ENCODE results near the gene UBE2QL1.

UBE2QL1 gene, protein sequence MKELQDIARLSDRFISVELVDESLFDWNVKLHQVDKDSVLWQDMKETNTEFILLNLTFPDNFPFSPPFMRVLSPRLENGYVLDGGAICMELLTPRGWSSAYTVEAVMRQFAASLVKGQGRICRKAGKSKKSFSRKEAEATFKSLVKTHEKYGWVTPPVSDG

DNA sequence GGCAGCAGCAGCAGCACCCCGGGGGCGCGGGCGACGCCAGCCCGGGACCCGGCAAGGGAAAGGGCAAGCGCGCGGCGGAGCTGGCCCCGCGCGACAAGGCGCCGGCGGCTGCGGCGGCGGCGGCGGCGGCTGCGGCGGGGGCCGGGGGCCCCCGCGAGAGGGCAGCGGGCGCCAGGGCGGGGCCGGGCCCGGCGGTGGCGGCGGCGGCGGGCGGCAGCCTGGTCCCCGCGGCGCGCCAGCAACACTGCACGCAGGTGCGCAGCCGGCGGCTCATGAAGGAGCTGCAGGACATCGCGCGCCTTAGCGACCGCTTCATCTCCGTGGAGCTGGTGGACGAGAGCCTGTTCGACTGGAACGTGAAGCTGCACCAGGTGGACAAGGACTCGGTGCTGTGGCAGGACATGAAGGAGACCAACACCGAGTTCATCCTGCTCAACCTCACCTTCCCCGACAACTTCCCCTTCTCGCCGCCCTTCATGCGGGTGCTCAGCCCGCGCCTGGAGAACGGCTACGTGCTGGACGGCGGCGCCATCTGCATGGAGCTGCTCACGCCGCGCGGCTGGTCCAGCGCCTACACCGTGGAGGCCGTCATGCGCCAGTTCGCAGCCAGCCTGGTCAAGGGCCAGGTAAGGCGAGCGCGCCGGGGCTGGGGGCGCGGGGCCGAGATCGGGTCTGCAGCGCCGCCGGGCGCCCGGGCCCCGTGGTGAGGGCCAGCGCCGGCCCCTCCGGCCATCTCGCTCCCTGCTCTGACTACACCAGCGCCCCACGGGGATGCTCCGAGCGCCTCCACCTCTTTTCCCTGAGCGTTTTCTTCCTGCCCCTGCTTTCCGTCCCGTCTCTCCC, at the start of gene UBE2QL1:
TSS of gene UBE2QL1 (plus strand) at position 238 of the 843 bp plus-strand sequence. CDS start at position 273, 35 bp downstream.
- DNase-seq, result no peak

DNA sequence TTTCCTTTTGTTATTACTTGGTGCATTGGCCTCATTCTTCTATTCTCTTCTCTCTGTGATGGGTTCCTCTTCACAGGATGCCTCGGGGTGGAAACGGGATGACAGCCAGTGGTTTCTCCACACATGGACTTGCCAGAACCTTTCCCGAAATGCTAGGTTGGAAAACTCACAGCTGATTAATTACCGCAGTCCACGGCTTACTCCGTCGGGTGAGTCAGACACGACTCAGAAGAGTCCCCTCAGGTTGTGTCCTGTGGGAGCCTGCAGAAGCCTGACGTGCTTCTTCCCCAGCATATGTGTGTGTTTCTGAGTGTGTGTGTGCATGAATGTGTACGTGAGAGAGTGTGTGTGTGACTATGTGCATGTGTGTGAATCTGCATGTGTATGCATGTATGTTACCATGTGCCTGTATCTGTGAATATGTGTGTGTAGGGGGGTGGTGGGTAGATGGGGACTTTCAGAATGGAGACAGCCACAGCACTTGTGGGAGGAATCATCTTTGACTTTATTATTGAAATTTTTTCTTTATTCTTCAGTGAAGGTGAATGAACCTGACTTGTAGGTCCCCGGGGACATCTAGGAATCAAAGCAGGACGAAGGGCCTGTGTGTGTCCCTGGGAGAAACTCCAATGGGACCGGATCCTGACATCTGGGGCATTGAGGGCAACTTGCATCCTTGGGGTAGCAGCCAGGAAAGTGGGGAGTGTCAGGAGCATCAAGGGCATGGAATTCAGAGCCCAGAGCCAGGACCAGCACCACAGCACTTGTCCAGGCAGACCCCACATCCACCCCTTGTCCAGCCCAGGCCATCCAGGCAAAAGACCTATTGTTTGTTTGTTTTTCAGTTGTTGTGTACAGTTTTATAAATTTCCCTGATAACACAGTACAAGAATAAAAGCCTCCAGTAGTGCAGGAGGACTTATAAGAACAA, 48.4 kb upstream of the UBE2QL1 start:
- DNase-seq, result no peak

DNA sequence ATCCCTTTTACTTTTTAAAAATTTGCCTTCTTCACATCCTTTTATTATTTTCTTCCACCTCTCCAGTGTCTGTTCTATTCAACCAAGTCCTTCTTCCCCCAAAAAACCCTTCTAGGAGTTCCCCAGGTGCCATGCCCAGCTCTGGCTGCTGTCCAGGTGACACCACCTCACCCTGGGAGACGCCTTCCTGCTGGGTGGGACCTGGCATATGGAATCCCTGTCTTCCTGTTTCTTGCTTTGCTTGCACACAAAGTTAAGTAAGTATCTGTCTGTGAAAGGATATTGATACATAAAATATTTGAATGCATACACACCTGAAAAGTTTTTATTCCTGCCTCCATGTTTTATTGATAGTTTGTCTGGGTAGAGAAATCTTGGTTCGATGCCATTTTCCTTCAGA, 47.2 kb upstream of the UBE2QL1 start:
- no peak for DNase-seq

DNA sequence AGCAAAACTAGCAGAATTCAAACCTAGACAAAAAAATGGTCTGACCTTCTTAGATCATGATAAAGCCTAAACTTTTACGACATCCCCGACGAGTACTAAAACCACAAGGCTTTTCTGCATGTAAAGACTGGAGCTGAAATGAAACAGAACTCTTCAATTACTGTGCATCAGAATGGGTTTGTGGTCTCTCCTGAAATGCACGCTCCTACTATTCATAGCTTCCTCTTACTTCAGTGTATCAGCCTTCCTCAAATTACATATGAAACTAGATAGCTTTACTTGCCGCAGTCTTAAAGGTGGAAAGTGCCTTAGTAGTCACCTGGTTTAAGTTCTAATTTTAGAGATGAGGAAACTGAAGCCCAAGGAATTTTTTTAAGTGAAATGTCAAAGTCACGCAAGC, 45.7 kb upstream of the UBE2QL1 start:
- DNase-seq, result no peak

DNA sequence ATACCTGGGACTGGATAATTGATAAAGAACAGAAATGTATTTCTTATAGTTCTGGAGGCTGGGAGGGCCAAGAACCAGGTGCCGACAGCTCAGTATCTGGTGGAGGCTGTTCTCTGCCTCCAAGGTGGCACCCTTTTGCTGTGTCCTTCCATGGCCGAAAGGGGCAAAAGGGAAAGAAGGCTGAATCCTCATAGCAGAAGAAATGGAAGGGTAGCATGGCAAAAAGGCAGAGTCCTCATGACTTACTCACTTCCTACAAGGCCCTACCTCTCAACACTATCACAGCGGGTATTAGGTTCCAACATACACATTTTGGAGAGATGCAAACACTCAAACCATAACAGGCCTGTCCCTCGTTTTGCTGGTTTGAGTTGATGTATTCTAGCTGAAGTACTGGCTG, 45.2 kb upstream of the UBE2QL1 start:
- DNase-seq, result no peak

DNA sequence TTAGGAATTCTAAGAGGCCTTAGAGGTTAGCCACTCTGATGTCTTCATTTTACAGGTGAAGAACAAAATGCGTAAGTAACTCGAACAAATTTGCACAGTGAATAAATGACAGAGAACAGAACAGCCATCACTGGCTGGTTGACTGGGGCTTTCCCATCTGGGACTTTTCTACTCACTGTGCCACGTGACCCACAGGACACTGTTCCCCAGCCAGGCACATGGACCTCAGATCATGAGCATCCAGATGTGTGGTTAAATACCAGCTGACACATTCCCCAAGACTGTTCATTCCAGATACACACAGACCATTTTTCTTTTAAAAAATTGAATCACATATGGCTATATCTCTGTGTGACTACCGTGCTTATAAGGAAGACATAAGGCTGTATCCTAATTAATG, 44.5 kb upstream of the UBE2QL1 start:
- DNase-seq, result no peak

DNA sequence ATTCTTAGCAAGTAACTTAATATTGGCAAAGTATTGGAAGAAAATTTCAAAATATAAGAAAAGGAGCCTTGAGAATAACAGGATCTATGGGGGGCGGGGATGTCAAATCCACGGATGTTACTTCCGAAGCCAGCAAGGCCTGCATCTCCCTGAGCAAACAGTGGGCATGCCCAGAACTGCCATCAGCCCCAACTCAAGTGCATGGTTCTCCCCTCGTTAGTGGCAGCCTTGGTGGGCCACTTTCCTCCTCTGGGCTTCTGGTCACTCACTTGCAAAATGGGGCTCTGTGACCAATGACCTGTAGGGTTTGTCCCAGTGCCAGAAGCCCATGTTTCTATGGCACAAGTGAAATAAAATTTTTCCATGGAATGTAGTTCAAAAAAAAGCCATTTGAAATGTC, 43.1 kb upstream of the UBE2QL1 start:
- no peak for DNase-seq

DNA sequence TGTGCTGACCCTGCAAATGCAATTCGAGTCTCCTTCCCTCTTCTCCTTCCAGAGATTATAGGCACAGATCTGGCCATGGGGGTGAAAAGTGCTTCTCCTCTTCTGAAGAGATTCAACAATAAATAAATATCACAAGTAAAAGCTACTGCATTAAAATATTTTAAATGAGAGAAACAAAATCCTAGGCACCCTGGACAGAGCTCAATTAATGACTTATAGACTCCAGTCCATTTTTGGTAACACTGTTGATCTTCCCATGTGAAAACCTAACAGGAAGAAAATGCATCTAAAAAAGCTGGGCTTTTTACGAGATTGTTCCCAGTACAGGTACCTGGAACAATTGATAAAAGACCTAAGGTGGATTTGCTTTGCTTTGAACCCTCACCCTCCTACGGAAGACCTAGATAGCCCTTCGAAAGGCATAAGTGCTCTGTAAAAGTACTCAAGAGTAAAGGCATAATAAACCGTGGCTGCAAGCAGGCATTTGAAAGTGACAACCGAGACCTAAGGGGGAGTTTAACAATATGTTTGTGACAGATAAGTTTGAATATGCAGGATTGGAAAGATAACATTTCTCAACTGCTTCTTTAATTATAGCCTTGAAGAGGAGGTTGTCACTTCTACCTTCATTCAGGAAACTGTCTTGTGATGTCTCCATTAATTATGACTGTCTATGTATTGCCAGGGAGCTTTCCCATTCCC, 41.0 kb upstream of the UBE2QL1 start:
- DNase-seq, result no peak

DNA sequence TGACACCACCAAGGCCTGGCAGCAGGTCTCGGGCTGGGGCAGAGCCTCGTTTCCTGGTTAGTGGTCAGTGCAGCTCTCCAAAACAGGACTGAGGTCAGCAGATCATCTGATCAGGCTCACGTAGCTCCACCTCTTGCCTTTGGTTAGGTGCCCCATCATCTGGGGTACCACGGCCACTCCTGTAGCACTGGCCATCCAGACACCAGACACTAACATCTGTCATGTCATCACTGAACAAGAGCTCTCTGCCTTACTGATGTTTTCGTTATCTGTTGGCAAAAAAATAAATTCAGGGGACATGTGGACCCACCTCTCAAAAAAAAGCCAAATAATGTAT, 40.4 kb upstream of the UBE2QL1 start:
- no peak for DNase-seq

DNA sequence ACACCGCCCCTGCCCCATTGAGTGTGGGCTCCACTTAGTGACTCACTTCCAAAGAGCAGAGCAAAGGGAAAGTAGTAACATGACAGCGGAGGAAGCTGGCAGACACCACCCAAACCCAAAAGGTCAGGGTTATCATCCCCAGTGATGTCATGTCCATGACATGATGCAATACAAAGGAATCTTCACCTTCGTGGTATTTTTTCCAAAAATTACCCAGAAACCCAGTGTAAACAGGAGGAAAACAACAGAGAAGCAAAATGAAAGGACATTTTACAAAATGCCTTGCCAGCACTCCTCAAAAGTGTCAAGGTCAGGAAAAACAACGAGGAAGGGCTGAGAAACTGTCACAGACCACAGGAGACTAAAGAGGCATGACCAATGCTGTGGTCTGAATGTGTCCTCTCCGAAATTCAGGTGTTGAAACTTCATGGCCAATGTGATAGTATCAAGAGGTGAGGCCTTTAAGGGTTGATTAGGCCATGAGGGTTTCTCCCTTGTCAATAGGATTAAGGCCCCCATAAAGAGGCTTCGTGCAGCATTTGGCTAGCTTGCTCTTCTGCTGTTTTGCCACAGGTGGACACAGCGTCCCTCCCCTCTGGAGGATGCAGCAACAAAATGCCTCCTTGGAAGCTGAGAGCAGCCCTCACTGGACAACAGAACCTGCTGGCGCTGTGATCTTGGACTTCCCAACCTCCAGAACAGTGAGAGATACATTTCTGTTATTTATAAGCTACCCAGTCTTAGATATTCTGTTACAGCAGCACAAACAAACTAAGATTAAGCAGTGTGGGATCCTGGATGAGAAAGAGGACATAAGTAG, 39.8 kb upstream of the UBE2QL1 start:
- no peak for DNase-seq

DNA sequence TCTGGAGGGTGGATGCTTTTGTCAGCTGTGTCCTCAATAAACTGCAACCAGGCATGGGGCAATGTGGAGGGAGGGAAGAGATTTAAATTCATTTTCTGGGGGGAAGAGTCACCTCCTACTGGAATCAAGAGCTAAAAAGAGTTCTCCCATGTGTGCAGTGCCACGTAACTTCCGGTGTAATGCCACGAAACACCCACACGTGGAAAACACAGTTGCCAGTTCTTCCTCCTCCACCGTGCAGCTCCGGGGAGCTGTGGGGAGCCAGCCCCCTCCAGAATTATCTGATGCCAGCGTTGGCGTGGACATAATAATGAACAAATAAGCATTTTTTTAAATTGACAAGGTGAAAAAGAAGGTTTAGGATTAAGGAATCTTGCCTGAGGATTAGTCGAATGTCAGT, 38.2 kb upstream of the UBE2QL1 start:
- DNase-seq, result no peak

DNA sequence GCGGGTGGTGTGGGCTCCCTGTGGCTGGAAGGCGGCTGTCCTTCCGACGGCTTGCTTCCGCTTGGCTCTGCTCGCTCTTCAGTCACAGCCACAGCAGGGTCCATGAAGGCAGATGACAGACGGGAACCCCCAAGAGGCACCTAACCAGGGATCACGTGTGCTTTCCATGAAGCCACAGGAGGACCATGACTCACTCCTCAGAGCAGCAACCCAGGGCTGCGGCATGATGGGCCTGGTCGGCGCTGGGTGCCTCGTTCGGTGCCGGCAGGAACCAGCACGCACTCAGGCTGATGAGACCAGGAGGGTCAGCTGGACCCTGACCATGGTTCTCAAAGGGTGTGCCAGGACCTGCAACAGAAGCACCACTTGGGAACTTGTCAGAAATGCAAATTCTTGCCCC, 37.5 kb upstream of the UBE2QL1 start:
- DNase-seq, result no peak

DNA sequence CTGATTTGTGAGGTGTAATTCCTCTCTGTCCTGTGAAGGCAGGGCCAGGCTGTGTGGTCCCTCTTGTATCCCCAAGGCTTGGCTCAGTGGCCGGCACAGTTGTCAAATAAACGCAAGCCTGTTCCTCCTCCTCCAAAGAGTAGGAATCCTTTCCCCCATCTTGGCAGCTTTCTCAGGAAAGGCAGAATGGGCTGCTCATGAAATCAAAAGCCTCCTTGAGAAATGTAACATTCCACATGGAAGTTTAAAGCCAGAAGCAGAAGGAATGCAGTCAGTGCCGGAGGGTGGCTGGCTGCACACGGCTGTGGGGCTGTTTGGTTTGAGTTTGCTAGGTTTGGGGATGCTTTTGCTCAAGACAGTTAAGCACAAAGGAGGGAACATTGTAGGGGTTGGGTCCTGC, 35.8 kb upstream of the UBE2QL1 start:
- no peak for DNase-seq

DNA sequence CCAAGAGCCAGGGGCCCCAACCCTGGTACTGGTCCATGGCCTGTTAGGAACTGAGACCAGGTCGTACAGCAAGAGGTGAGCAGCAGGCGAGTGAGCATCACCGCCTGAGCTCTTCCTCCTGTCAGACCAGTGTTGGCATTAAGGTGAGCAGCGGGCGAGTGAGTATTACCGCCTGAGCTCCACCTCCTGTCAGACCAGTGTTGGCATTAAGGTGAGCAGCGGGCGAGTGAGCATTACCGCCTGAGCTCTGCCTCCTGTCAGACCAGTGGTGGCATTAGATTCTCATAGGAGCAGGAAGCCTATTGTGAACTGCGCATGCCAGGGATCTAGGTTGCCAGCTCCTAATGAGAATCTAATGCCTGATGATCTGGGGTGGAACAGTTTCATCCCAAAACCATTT, 31.0 kb upstream of the UBE2QL1 start:
- DNase-seq, result no peak

DNA sequence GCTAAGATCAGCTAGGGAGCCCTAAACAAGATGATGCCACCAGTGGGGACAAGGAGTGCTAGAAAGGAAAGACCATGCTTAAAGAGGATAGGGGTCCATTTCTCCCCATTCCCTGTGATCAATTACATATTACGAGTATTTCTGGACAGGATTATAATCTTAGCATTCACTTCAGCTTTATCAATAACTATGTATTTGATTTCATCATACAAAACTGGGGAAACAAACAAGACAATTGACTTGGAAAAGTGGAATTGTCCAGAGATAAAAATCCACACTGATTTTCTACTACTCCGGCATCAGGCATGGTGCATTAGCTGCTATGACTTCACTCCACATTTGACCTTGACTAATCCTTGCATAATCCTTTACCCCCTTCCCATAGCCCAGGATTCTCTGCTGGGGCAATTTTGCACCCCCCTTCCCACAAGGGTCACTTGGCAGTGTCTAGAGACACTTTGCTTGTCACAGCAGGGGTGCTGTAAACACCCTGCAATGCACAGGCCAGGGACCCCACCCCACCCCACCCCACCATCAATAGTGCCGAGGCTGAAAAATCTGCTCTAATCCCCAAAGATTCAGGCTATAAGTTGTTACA, 29.9 kb upstream of the UBE2QL1 start:
- DNase-seq, result no peak

DNA sequence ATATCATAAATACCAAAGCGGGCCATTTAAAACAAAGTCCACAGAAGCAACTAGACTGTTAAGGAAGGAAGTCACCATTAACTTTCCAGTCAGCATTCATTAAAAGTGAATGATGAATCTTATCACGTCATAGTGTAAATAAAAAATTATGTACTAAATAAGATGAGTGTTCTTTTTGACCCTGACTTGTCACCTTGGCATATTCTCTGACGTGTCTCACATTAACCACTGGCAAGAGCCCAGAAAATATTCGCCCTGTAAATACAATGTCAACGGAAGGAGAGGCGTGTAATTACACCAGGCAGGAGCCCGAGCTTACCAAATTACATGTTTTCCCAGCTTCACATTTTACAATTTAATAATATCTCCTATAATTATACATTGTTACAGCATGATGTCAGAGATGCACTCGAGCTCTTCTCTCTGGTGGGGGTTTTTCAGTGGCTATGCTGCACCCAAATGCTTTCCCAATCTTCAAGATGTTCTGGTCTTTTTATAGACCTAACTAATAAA, 29.3 kb upstream of the UBE2QL1 start:
- DNase-seq, result no peak

DNA sequence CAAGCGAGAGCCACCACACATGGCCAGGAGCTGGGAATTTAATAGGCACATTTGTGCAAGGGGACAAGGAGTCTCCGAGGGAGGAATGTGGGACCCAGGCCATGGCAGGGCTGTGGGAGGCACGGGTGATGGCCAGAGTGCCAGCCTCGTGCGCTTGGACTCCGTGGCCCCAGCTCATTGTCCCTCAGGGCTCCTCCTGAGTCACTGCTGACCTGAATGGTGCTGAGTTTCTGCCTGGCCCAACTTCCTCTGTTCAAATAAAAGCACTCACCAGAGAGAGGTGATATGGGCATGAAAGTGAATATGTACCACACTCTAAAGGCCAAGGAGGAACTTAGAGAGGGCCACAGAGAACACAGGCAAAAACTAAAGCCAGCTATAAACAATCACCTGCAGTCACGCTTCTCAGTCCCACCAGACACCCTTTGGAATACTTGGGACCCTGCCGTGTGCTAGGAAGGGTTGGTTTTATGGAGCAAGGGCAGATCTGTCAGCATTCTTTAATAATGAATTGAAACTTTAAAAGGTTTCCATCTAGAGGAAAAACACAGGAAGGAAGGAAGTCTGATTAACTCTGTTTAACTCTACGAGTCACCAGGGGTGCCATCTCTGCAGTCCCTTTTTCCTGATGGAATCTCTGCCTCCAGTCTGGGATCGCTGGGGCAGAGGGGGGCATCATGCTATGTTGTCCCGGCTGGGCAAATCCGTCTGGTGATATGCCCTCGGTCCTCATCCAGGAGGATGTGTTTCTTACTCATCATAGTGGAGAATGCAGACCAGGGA, 25.1 kb upstream of the UBE2QL1 start:
- DNase-seq, result no peak

DNA sequence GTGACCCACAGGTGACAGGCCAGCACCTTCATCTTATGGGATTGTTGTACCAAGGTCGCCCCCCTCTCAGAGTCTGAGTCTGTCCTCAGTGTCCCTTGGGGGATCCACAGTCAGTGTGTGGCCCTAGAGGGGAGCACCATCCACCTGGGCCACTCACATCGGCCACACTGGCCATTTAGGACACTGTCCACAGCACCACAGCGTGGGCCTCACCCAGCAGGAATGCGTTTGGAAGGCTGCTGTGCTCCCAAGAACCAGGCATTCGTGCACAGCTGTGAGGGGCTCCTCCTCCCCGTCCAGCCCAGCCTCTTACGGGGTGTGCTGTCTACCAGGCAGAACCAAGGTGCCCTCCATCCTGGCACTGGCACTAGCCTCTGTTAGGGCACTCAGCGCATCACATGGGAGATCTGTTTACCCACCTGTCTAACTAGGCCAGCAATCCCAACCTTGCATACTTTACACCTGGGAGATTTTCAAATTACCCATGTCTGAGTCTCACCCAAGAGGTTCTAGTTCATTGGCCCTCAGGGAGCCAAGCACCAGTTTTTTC, 24.5 kb upstream of the UBE2QL1 start:
- no peak for DNase-seq

DNA sequence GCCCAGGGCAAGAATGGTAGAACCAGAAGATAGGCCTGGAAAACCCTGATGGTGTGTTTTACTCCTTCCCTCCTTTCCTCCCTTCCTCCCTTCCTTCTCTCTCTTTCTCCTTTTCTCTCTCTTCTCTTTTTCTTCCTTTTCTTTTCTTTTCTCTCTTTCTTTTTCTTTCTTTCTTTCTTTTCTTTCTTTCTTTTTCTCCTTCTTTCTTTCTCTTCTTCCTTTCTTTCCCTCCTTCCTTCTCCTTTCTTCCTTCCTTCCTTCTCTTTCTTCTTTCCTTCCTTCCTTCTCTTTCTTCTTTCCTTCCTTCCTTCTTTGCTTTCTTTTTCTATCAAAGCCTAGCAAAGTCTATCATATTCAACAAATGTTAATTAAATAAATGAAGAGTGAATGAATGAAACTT, 24.0 kb upstream of the UBE2QL1 start:
- DNase-seq, result no peak

DNA sequence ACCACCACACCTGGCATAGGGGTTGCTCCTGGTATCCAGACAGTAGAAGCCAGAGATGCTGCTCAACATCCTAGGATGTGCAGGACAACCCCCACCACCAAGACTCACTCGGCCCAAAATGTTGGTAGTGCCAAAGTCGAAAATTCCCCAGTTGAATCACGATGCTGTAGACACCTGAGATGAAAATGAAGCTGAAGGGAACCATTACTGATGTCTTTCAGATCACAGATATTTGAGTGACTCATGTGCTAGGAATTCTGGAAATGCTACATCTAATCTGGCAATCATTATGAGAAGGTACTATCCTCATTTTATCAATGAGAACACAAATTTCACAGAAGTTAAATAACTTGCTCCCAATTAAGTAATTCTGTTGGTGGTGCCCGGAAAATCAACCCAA, 21.0 kb upstream of the UBE2QL1 start:
- no peak for DNase-seq
